Stimulated activated CD4-positive, alpha-beta T cell treated with anti-CD3 and anti-CD28 coated beads, TNF-alpha, amount 100 ng/mL, for 24 hours (primary cell): ENCODE results near the gene EQTN.

Experiments used
- DNase-seq, 3 experiments: peaks; one replicate each; pipeline ENCODE4 v3.0.0-alpha.2; 2020; ENCODE audit warnings: low read depth in 3 of 3

Gene EQTN

DNA sequence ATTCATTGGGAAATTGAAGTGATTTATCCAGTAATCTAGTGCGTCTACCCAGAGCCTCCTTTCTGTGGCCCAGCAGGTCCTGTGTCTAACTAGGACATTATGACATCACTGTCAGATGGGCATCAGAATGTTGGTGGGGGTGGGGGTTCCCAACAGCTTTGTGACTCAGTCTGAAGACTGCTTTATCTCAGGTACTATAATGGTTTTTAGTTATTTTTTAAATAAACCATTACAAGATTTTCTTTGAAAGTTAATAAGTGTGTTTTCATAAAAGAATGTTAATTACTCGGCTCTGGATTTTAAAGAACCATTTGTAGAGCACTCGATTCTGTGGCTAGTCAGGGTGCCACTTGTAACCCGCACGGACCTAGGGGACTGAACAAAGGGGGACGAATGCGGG lies at the start of gene EQTN:
Gene EQTN (minus strand): TSS at position 101 of the 400 bp plus-strand sequence. CDS start 95 bp downstream, at position 6.
- DNase-seq: no peak

DNA sequence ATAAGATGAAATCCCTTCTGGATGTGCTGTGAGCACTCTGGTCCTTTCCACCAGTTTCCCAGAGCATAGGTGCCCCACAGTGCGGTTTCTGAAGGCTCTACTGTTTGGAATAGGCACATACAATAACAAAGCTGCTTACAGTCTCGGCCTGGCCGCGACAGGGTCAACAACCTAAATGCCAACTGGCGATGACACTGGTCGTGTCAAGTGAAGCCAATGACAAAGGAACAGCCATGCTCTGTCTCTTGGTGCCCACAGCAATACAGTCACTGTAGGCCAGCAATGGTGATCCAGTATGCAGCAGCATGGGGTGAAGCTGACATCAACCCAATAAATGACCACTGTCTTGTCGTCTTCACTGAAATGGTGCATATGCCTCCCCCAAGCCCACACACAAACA lies 47.8 kb upstream of the EQTN start:
- no peak for DNase-seq

DNA sequence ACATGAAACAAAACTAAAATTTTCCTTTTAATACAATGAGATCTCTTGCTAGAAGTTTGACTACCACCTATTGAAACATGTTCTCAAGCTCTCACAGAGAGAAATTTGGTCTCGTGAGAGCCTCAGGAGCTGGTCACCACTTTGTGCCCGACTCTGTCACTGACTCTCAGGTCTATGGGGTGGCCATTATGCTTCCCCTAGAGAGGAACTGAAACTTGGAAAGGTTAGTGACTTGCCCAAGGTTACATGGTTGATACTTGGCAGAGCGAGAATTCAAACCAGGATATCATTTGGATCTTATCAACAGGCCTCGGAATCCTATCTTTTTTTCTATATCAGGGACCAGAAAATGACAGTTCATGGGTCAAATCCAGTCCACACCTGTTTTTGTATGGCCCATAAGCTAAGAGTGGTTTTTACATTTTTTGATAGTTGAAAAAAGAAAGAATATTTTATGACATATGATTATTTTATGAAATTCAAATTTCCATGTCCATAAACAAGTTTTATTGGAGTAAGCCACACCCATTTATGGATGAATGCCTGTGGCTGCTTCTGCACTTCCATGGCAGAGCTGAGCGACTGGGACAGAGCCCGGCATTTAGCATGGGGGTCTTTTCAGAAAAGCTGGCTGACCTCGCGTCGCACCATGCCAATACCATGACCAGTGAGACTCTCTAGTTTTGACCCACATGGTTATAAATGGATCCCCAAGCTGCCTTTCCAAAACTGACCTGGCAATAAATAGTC lies 44.8 kb upstream of the EQTN start:
- DNase-seq: no peak

DNA sequence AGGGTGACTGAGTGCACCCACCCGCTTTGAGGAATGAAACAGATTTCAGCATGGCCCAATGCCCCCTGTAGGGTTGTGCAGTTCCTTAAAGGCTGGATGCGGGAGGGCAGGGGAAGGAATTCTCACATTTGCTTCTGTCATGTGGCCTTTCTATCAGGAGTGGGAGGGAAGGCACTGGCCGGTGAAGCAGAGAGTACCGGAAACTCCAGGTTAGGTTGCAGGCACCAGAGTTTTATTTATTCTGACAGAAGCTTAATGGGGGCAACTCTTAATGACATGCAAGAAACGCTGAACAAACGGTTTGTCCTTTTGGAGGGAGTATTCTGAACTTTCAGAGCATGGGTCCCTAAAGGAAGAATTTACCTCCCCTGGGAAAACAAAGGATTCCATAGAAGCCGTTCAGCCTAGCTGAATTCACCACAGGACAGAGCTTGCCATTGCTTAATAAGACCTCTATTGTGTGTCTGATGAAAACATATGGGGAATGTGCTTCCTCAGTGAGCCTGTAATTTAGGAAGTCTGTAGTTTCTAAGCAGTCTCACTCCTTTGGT lies 44.1 kb upstream of the EQTN start:
- no peak for DNase-seq

DNA sequence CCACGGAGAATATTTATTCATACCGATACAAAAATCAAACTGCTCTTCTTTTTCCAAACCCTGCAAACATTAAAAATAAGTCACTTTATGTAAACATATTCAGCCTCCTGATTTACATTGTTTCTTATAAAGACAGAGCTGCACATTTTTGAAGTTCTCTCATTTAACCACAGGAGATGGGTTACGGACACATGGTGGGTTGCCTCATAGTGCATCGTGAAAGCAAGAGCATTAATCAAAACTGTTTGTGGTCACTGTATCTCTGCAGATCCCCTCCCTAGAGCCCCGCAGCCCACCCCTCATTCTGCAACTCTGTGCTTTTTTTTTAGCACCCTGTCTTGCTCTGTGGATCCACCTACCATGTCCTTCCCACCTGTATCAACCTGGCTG lies 43.3 kb upstream of the EQTN start:
- no peak for DNase-seq

DNA sequence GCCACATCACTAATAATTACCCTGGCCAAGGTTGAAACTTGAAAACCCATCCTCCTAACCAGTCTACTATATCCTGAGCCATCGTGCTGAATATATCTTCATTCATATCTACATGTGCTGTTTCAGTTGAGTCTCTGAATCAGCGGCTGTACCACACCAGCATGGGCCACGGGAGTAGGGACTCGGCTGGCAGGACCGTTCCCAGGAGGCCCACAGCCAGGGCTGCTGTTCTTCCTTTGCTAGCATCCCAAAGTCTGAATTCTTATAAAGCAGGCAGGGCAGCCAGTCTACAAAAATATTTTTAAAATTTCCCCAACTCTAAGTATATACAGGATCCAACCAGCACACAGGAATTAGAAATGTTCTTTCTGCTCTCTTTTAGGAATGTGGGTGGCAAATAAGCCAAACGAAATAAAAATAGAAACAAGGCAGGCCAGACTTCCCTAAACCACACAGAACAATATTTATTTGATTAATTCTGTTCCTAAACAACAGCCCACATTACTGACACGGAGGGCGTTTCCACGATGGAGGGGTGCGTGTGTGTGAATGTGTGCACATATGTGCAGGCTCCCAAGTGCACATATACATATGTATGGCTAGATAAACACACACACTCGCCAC lies 42.8 kb upstream of the EQTN start:
- DNase-seq: no peak

DNA sequence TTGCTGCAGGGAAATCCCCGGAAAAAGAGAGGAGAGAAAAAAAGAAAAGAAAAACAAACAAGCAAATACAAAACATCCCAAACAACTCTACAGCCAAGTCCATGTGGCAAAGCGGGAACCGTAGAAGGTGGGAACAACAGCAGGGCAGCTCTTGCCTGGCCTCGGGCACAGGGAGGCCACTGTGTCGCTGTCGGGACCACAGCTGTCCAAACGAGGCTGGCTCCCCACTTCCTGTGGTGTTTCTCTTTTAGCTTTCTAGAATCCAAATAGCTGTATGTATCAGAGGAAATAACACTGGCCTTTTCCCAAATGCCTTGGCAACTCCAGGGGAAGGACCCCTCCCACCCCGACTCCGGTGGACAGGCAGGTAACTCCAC lies 41.6 kb upstream of the EQTN start:
- no peak for DNase-seq

DNA sequence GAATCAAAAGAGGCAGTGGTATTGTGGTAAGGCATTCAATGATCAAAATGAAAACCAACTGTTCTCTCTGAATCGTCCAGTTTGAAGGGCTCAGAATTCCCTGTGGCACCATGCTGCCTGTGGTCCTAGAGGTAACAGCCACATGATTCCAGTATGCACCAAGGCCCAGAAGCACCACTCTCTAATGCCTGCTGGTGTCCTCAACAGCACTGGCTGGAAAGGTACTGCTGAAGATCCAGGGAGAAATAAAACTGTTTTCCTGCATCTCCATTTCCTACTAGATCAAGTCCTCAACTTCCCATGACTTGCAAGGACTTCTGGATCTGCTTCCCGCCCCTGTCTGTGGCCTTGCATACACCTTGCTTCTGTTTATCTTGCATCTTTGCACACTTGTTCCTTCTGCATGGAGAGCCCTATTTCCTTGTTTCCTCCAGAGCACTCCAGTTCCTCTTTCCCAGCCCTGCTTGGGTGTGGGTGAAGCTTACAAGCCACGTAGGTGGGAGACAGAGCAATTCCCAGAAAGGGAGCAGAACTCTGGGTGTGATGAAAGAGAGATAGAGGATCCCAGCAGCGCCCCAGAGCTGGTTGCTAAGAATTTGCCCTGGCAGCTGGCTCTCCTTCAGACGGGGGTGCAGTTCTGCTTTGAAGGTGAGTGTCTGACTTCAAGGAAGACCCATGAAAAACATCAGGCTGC lies 41.0 kb upstream of the EQTN start:
- no peak for DNase-seq

DNA sequence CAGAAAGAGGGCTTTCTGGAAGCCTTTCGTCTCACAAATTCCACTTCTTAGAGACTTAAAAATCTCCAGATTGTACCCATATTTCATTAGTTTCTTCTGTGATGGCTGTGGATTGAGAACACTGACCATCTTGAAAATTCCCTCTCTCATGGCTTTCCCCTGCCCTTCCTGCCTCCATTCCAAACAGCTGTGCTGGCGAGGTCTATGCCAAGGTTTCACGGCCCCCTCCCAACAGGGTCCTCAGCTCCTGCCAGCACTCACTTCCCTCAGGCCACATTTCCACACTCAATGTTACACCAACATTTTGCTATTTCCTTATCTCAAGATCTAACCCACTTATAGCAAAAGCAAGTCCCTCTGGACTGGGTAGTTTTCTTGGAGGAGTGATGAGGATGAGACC lies 40.3 kb upstream of the EQTN start:
- DNase-seq: no peak

DNA sequence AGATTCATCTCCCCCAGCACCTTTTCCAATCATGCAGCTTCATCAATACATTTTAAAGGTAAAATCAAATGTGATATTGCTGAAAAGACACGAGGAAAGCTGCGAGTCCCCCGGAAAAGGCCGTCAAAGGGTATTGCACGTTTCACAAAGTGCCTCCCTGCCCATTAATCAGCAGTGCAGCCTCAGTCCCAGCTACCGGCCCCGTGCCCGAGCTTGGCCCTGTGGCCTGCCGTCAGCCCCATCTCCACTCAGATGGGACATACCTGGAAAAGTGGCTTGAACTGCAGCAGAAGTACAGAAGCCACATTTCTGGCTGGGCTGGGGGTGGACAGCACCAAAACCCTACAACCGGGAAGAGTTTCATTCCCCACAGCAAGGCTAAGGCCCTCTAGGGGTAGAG lies 39.9 kb upstream of the EQTN start:
- DNase-seq: no peak

DNA sequence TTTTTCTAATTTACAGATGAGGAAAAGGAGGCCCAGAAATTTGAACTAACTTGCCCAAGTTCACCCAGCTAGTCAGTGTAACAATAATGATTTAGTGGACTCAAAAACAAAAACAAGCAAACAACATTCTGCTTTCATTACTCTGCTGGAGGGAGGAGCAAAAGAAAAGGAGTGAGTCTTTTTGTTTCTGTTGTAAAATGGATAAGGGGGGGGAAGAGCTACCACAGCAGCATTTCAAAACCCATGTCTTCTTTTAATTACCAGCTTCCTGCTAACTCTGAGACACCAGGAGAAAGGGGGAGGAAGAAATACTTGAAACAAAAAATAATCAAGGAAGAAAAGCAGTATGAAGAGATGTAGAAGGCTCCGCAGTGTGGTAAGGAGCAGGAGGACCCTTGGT lies 39.2 kb upstream of the EQTN start:
- no peak for DNase-seq

DNA sequence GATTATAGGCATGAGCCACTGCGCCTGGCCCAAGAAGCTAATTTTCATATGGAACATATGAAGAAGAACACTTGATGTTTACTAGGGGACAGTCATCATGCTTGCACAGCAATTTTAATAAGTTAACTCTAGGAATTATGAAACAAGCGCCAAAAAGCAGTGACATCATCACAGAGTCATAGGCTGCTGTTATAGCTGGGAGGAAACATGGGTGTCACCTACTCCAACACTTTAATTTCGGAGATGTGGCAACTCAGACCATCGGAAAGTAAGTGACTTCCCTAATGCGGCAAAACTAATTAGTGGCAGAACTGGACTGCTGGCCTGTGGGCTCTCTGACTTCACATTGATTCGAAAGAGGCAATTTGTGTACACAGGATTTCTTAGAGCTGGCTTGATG lies 38.1 kb upstream of the EQTN start:
- no peak for DNase-seq

DNA sequence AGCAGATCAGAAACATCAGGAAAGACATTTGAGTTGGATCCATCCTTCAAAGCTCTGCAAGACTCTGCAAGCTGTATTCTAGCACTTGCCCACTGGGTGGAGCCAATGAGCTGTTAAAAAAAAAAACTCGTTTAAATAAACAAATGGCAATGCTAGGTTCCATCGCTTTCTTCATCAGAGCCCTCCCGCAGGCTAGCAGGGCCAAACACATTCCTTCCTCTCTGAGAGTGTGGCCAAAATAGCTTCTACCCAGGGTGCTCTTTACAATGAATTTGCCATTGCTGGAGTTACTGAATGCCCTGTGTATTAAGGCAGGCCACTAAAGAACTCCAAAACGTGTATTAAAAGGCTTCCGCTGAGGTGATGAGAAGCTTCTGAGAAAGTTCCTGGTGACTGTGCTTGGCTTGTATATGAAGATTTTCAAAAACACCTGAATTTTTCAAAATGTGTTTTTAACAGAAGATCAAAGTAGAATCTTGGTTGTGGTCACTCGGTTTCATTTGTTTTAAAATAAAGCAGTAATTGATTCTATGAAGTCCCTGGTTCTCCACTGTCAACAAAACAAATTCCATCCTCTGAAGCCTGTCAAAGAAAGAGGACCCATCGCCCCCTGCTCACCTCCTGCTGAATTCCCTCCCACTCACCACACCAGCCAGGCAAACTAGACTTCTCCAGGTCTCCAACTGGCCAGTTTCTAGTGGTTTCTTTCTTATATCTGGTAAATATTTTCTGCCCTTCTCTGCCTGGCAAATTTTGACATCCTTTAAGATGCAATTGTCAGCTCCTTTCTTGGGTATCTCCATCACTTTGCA lies 36.5 kb upstream of the EQTN start:
- DNase-seq: peak in 2 of 3 experiments; percentile 12 to 15

DNA sequence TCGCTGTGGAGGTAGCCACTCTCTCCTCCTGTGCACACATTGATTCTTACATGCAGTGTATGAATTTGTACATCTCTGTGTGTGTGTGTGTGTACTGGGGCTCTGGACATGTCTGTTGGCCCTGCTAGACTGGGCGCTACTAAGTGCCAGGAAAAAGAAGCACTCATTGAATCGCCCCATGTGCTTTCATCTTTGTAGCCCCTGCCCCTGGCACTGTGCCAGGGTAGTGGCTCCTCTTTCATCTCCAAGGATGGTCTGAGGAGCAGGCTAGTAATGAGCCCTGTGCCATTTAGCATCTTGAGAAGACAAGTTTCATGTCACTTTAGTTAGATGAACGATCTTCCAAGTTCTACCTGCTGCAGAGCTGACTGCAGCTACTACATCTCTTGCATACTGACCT lies 34.4 kb upstream of the EQTN start:
- DNase-seq: no peak

DNA sequence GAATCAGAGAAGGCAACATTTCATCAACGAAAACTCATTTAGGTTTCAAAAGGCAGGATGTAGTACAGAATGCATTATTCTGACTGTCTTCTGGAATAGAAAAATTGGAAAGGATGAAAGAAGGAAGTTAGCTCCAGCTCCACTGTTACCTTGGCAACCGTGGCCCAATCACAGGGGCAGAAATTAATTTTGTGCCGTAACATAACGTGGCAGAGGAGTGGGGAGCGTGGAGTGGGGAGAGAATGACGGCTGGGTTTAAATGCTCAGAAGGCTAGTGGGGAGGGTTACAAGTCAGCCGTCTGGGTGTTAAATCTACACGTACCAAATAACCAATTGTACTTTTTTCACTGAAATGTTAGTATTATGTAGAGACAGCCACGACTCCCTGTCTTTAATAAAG lies 32.3 kb upstream of the EQTN start:
- DNase-seq: no peak

DNA sequence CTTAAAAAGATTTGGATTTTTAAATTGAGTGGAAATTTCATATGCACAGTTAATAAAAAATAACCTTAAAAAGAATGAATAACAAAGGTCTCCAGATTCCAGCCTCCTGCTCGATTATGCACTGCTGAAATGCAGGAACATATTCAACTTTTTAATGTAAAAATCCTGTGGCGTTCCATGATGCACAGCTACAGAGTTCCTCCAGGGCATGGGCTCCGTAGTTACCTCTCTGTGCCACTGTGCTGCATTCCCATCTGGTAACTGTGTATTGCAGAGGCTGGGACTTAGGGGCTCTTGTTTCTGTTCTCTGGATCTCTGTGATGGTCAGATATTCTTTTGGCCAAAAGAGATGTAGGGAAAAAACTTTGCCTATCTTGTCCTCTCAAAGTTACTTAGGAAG lies 31.5 kb upstream of the EQTN start:
- no peak for DNase-seq

DNA sequence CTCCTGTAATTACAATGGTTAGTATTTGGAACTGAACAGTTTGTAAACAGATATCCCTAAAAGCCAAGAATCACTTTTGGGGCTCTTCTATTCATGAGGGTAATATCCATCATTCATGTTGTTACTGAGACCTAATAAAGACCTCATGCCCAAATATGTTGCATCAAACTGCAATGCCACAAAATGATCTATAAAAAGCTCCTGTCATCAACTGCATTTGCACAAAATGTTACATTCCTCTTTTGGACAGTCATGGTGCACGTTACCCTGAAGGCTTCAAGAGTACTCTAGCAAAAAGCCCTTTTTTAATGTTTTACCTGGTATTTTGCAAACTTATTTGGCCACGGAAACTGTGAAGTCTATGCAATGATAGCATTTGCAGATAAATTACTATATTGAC lies 14.2 kb upstream of the EQTN start:
- DNase-seq: no peak

DNA sequence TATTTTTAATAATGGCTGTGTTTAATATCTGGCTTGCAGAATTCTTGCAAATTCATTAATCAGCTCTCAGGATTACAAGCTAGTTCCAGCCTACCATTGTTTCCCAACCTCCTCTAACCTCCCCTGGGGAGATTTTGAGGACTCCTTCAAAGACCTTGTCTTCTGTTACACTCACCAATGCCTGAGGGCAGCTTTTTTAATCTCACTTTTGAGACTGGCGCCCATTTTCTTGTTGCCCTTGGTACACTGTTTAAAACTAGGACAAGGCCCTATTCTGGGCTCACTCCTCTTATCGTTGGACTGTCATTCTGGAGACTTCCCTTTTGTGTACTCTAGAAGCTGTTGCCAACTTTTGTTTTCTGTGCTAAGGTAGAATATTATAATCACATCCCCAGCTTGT lies 13.6 kb upstream of the EQTN start:
- DNase-seq: no peak

DNA sequence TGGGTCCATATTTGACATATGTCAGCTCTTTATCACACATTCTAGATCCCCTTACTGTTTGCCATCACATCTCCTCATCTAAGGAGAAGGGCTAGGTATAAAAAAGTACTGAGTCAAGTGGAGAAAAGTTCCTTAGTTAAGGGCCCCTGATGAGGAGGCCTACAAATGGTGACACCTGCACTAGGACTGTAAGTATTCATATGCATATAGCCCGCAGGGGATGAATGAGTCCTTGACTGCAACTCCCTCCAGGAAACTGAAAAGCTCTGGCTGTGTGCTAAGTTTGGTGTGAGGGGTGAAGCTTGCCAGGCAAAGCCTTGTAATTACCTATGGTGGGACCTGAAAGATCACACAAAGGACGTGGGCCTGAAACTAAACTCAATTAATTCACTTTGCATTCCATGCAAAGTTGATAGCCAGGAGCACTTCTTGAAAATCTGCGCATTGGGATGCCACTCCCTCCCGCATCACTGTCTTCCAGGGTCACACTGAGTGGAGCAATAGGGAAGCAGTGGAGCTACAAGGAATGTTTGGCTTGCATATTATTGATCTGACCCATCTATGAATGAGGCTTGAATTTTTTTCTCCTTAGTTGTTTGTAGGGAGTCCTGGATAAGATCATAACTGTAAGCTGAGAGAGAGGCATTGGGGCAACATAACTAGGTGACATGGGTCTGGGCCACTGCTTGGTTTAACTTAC lies 11.9 kb upstream of the EQTN start:
- DNase-seq: no peak

DNA sequence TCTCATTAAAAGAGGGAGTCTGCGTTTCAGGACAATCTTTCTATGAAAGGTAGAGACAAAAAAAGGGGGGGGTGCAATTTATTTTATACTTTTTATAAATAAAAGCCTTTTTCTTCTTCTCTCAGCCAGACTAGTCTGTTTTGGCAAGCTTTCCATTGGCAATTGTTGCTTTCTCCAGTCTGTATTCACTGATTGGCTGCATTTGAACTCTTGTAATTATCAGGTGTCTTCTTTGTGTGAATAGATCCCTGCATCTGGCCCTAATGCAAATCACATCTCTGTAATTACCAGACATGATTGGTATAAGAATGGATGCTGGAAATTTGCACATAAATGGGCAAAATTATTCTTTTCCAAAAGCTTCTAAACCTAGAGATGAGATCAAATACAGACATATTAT lies 7.6 kb upstream of the EQTN start:
- DNase-seq: no peak

DNA sequence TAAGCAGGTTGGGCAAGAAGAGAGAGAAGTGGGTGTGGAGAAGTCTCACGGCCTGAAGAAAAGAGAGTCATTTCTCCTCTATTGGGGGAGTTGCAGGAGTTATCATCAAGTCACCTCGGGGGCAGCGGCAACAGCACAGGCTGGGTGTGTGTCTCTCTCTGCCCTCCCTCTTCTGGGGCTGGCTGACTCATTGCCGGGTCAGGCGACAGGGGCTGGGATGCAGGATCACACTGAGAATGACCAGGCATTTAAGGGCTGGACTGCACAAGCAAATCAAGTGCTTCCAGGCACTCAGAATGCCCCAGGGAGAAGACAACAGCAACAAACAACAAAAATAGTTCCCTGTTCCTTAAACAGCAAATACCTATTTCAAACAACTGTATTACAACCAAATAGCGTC lies 6.3 kb upstream of the EQTN start:
- no peak for DNase-seq

DNA sequence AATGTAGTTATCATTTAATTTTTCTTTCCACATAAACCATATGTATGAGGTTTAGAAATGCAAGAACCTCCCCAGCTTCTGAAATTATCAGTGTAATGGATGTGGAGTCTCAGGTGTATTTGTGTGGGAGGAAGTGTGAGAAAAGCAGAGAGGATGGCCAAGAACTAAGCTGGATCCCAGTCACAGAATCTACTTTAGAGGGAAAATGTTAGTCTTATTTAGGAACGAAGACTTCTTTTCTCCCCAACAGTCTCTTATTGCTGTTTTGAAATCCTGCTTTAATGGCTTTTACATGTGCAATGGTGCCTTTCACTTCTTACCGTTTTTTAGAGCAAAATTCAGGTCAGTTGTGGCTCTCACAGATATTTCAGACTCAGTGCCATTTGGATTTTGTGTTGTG lies 3.0 kb downstream of the EQTN start:
- DNase-seq: no peak
